ENCODE results near the gene COTL1. TPM values are rescaled to one million over a fixed set of nuclear protein-coding genes. Genes with fewer than 3 reads are reported as not detected.

COTL1 gene
- total and polyA plus RNA-seq, 9 of the 15 experiments (the other 6 are each of a cell fraction or from before 2014, with no cell fraction given) = 27.7 to 185 (median 72.5) TPM

GRCh38 chr16:84543253-84543652 lies 74.6 kb downstream of the COTL1 start (continued):
- TF ChIP-seq HOMEZ (CRISPR knock-in tag; IDR thresholded peaks at IDR 0.05) (no peak), HDAC2 (IDR thresholded peaks at IDR 0.05) (peak; percentile 93; the same call in 1 of the 2 replicates), ZNF57 (CRISPR knock-in tag; IDR thresholded peaks at IDR 0.05) (no peak), ZBED1 (IDR thresholded peaks at IDR 0.05) (no peak), ZNF699 (CRISPR knock-in tag; IDR thresholded peaks at IDR 0.05; ENCODE audit: insufficient replicate concordance) (no peak), ZNF121 (CRISPR knock-in tag; conservative IDR thresholded peaks at IDR 0.05) (no peak), PCBP1 (IDR thresholded peaks at IDR 0.05; ENCODE audit: low read depth, low read length, poor library complexity, severe bottlenecking) (no peak), POLR2H (tag; IDR thresholded peaks at IDR 0.05; ENCODE audit: low read depth) (no peak), E2F6 (IDR thresholded peaks at IDR 0.05; ENCODE audit: borderline replicate concordance in 1 of 2, extremely low read depth in 1 of 2, insufficient read depth in 1 of 2, insufficient read length in 1 of 2, low read depth in 1 of 2, low read length in 1 of 2, poor library complexity in 1 of 2, severe bottlenecking in 1 of 2) (no peak), MAFG (tag; conservative IDR thresholded peaks at IDR 0.05) (no peak), ZNF444 (CRISPR knock-in tag; IDR thresholded peaks at IDR 0.05) (no peak), ELF1 (tag; IDR thresholded peaks at IDR 0.05) (no peak), NFYB (IDR thresholded peaks at IDR 0.05; ENCODE audit: extremely low read depth, insufficient read length) (no peak), RBFOX2 (IDR thresholded peaks at IDR 0.05; ENCODE audit: low read depth, low read length) (no peak), ZNF140 (CRISPR knock-in tag; IDR thresholded peaks at IDR 0.05) (no peak)
- TF ChIP-seq, protein P1, sequence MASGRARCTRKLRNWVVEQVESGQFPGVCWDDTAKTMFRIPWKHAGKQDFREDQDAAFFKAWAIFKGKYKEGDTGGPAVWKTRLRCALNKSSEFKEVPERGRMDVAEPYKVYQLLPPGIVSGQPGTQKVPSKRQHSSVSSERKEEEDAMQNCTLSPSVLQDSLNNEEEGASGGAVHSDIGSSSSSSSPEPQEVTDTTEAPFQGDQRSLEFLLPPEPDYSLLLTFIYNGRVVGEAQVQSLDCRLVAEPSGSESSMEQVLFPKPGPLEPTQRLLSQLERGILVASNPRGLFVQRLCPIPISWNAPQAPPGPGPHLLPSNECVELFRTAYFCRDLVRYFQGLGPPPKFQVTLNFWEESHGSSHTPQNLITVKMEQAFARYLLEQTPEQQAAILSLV (tag; IDR thresholded peaks at IDR 0.05) = no peak
- TF ChIP-seq, protein P2, sequence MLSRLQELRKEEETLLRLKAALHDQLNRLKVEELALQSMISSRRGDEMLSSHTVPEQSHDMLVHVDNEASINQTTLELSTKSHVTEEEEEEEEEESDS (CRISPR knock-in tag; IDR thresholded peaks at IDR 0.05) = no peak

Measured in K562 (cell line).